Activated T-helper 1 cell treated with Interleukin-2 at 50 U/mL for 16 hours (primary cell): ENCODE results near the gene LEPR.
"Not testable (repeated sequence)": the region's sequence is repeated elsewhere in the genome, so short reads cannot be mapped to it uniquely, and the experiment has no call there.

Experiments
- DNase-seq: peaks from one replicate; pipeline ENCODE4 v3.0.0-alpha.2; 2020; ENCODE audit warnings: low read depth

LEPR gene

DNA sequence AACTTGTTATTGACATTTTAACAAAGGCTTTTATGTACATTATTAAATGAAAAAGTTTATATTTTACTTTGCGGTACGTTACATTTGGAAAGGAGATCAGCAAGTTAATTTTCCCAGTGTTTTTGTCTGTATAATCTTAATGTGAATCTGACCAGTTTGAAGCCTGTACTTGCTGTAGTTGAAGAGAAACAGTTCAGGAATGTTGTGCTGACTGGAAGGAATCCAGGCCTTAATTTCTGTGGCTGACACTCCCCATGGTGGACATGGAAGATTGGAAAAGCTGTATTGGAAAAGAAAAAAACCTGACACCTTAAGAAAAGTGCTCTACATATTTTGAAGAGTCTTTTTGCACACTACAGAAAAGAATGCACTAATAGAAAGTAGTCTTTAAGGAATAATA is 15.5 kb downstream of the LEPR start:
- no peak for DNase-seq

- no peak for DNase-seq
Measured at GRCh38 chr1:65437616-65438015, 17.1 kb downstream of the LEPR start.

GRCh38 chr1:65440322-65440900 is 19.9 kb downstream of the LEPR start:
- no peak for DNase-seq

DNA sequence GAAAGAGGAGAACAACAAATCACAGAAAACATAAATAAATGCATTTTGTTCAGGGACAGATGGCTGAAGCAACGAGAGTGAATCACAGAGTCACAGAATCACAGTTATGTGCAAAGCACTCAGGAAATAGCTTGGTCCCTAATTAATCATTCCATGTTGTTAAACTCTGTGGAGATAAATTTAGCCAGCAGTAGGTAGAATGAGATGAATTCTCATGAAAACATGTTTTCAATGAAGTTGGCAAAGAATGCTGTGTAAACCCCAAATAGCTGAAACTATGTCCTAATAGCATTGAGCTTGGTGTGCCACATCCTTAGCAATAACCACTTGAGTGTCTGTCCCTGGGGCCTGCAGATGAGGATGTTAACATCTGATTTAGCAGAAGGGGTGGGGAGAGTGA is 20.4 kb downstream of the LEPR start:
- no peak for DNase-seq

- DNase-seq: no peak
Measured at GRCh38 chr1:65441464-65441863, 21.0 kb downstream of the LEPR start.

GRCh38 chr1:65442442-65442841 is 22.0 kb downstream of the LEPR start:
- DNase-seq: no peak

GRCh38 chr1:65443647-65444046 is 23.2 kb downstream of the LEPR start:
- DNase-seq: no peak

DNA sequence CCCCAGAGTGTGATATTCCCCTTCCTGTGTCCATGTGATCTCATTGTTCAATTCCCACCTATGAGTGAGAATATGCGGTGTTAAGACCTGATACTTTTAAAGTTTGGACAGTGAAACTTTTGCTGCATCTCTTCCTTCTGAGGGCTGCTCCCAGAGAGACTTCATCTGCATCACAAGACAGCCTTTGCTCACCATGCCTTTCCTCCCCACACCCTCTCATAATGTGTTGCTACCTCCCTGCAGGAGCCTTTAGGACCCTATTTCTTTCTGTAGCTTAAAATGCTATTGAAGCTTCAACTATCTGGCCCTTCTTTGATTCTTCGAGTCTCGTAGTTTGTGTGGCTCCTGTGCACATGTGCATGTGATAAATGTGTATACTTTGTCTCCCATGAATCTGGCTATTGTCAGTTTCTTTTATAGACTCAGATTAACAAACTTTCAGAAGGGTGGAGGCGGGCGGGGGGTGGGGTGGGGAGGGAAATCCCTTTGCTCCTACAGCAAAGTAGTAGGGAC is 23.7 kb downstream of the LEPR start:
- DNase-seq: no peak

- DNase-seq: no peak
Measured at GRCh38 chr1:65445837-65446236, 25.4 kb downstream of the LEPR start.

DNA sequence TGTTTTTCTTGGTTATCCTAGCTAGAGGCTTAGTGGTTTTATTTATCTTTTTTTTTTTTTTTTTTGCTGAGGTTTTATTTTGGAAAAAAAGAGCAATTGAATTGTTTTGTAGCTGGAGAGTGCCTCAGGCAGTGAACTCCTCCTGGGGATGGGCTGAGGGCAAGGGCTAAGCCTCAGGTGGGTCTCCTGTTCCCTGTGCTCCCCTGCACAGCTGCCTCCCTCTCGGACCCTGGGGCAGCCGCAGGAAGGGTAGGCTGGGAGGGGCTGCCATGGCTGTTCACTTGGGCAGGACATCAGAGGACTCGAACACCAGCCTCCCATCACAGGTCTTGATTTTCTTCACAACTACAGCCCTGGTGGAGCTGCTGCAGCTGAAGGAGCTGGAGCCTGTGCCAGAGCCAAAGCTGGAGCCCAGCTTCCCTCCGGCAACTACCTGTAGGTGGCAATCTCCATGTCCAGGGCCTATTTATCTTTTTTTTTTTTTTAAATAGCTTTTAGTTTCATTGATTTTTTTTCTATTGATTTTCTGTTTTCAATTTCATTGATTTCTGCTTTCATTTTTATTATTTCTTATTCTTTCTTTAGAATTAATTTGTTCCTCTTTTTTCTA is 28.9 kb downstream of the LEPR start:
- DNase-seq: no peak

DNA sequence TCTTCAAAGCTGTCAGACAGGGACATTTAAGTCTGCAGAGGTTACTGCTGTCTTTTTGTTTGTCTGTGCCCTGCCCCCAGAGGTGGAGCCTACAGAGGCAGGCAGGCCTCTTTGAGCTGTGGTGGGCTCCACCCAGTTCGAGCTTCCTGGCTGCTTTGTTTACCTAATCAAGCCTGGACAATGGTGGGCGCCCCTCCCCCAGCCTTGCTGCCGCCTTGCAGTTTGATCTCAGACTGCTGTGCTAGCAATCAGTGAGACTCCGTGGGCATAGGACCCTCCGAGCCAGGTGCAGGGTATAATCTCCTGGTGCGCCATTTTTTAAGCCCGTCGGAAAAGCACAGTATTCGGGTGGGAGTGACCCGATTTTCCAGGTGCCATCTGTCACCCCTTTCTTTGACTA is 35.2 kb downstream of the LEPR start:
- DNase-seq: not testable (repeated sequence)

DNA sequence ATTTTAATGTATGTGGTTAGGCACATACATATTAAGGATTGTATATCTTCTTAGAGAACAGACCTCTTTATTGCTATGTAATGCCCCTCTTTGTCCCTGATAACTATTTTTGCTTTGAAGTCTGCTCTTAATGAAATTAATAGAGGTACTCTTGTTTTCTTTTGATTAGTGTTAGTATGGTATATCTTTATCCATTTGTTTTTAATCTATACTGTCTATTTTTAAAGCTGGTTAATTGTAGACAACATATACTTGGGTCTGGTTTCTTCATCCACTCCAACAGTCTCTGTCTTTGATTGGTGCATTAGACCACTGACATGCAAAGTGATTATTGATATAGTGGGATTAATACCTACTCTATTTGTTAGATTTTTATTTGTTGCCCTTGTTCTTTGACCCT is 36.0 kb downstream of the LEPR start:
- no peak for DNase-seq

DNA sequence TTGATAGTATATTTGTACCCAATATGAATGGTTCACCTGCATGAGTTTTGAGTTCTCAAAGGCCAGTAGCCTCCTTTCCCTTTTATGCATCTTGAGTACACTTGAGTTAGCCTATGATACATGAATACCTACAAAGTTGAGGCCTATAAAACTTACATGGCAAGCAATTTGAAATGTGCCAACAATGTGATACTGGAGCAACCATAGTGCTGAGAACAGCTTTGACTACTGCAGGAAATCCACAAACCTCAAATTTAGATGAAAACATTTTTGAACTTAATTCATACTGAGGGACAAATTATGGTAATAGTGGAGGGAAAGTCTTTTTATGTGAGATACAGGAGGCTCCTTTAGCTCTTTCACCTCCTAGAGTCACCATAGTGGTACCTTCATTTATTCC is 37.4 kb downstream of the LEPR start:
- DNase-seq: no peak

DNA sequence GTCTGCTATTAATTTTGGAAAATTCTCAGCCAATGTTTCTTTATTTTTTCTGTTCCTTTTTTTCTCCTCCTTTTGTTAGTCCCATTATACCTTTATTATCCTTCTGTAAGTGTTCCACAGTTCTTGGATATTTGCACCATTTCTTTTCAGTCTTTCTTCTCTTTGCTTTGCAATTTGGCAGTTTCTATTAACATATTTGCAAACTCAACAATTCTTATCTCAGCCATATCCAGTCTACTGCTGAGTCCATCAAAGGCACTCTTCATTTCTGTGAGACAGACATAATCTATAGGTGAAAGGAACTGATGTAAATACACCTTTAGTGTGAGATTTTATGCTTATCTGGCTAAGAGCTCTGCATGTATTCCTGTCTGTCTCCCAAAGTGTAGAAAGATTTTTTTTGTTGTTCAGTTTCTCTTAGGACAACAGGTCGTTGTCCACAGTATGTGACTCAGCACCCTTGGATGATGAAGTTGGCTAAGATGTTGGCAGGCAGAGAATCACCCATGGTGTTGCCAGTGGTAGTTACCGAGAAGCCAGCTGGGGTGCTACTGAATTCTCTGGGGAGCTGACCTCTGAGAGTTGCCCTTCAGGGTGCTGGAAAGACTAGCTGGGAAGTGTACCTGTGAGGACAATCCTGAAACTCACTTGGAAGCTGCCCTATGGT is 38.4 kb downstream of the LEPR start:
- DNase-seq: no peak

DNA sequence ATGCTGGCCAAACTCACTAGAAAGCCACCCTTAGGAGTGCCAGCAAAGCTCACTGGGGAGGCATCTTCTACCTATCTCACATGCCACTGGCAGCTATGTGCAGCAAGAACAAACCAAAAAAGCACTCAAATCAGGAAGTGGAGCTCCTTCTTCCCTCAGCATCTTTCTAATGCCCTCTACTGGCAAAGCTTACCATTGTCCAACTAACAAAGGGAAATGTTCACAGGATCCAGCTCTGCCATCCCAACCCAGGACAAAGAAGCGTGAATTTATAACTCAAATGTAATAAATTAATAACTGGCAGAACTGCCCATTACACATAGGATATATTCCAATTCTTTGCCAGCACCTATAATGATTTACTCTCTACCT is 38.9 kb downstream of the LEPR start:
- no peak for DNase-seq

DNA sequence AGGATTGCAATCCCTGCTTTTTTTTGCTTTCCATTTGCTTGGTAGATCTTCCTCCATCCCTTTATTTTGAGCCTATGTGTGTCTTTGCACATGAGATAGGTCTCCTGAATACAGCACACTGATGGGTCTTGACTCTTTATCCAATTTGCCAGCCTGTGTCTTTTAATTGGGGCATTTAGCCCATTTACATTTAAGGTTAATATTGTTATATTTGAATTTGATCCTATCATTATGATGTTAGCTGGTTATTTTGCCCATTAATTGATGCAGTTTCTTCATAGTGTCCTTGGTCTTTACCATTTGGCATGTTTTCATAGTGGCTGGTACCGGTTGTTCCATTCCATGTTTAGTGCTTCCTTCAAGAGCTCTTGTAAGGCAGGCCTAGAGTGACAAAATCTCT is 45.4 kb downstream of the LEPR start:
- DNase-seq: not testable (repeated sequence)

DNA sequence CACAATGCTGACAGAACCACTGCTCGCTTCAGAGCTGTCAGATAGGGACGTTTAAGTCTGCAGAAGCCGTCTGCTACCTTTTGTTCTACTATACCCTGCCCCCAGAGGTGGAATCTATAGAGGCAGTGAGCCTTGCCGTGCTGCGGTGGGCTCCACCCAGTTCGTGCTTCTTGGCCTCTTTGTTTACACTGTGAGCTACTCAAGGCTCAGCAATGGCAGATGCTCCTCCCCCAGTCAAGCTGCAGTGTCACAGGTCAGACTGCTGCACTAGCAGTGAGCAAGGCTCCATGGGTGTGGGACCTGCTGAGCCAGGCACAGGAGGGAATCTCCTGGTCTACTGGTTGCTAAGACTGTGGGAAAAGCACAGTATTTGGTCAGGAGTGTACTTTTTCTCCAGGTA is 47.1 kb downstream of the LEPR start:
- DNase-seq: no peak

- no peak for DNase-seq
Measured at GRCh38 chr1:65469126-65469888, 48.8 kb downstream of the LEPR start.

DNA sequence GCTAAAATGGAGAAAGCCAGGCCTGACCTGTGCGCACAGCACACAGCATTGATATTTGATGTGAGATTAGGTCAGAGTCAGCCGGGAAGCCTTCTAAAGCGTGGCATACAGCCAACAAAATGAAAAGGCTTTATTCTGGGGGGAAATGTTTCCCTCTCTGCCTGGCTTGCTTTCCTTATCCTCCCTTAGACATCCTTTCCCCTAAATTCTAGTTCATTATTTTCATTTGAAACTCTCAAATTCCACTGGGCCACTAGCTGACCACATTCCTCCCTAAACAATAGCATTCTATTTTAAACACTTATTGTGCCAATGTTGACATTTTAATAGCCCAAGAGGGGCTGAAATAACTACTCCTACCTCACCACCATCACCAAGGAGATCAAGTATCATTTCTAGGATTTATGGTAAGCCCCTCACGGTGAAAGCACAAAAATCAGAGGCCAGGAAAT is 49.4 kb downstream of the LEPR start:
- no peak for DNase-seq
